Epithelial cell of proximal tubule (primary cell): ENCODE results near the gene EDDM13. TPM values are rescaled to one million over a fixed set of nuclear protein-coding genes. Genes with fewer than 3 reads are reported as not detected.
A peak's percentile ranks its signal among the peaks of the same experiment; 100 is the strongest.
"Not testable (repeated sequence)": the region's sequence is repeated elsewhere in the genome, so short reads cannot be mapped to it uniquely, and the experiment has no call there.

ENCODE experiments used
- DNase-seq: peaks from one replicate; pipeline ENCODE4 v3.0.0-alpha.2; 2011; ENCODE audit warnings: low read depth
- H3K4me3 ChIP-seq: 2 replicates; pipeline ENCODE4 v1.5.1; 2011; ENCODE audit warnings: low read depth, mild to moderate bottlenecking, low read length
- total RNA-seq: library from RNA; depleted of rRNA; stranded (reverse); fragments of >200 nt; gene quantifications from 2 replicates; pipeline ENCODE4 v1.2.3, GENCODE V29; 2015
- TF ChIP-seq, protein P1 (sequence below): conservative IDR thresholded peaks from 2 replicates; pipeline ENCODE4 v1.5.1; 2012; ENCODE audit warnings: low read depth, mild to moderate bottlenecking, low read length

Gene EDDM13
- total RNA-seq, 1 donor from 2014 or later: not detected

DNA sequence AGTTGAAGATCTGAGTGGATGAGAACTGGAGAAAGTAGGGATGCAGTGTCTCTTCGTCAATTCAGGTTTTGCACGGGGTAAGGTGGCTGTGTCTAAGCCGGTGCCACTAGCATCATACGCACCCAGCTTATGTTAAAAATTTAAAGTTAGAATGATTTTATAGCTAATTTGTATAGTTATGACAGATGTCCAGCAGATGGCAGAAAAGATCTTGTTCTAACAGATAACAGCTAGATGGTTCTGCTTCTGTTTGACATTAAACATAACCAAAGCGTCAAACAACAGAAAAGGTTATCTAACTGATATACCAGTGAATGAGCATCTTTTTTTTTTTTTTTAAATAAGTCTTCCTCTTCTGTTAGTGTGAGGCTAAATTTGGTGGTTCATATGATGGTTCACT, 18.8 kb upstream of the EDDM13 start:
- peak; percentile 18 for DNase-seq
- TF ChIP-seq, protein P1, sequence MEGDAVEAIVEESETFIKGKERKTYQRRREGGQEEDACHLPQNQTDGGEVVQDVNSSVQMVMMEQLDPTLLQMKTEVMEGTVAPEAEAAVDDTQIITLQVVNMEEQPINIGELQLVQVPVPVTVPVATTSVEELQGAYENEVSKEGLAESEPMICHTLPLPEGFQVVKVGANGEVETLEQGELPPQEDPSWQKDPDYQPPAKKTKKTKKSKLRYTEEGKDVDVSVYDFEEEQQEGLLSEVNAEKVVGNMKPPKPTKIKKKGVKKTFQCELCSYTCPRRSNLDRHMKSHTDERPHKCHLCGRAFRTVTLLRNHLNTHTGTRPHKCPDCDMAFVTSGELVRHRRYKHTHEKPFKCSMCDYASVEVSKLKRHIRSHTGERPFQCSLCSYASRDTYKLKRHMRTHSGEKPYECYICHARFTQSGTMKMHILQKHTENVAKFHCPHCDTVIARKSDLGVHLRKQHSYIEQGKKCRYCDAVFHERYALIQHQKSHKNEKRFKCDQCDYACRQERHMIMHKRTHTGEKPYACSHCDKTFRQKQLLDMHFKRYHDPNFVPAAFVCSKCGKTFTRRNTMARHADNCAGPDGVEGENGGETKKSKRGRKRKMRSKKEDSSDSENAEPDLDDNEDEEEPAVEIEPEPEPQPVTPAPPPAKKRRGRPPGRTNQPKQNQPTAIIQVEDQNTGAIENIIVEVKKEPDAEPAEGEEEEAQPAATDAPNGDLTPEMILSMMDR: peak; percentile 51
- no peak overlapping the region for H3K4me3 ChIP-seq

DNA sequence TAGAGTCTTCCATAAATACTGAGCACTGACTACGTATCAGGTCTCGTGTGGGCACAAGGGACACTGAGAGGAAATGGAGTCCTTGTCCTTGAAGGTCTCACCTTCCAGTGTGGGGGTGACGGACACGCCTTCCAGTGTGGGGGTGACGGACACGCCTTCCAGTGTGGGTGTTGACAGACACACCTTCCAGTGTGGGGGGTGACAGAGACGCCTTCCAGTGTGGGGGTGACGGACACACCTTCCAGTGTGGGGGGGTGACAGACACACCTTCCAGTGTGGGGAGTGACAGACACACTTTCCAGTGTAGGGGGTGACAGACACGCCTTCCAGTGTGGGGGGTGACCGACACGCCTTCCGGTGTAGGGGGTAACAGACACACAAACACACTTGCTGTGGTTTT, 14.3 kb upstream of the EDDM13 start:
- TF ChIP-seq, protein P1: no peak
- no peak for DNase-seq
- H3K4me3 ChIP-seq: no peak overlapping the region

DNA sequence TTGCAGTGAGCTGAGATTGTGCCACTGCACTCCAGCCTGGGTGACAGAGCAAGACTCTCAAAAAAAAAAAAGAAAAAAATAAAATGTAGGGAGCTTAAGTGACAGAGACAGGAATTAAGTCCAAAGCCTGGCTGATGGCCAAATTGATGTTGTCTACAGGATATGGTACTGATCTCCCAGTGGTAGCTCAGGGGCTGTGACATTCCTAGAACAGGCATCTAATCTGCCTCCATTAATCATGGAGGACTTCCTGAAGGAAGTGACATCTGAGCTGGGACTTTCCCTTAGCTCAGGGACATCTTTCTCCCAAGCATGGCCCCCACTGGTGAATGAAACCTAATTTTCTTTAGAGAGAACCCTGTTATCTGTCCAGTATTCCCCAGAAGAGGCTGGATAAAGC, 11.4 kb upstream of the EDDM13 start:
- TF ChIP-seq, protein P1: no peak
- no peak for DNase-seq
- no peak overlapping the region for H3K4me3 ChIP-seq

DNA sequence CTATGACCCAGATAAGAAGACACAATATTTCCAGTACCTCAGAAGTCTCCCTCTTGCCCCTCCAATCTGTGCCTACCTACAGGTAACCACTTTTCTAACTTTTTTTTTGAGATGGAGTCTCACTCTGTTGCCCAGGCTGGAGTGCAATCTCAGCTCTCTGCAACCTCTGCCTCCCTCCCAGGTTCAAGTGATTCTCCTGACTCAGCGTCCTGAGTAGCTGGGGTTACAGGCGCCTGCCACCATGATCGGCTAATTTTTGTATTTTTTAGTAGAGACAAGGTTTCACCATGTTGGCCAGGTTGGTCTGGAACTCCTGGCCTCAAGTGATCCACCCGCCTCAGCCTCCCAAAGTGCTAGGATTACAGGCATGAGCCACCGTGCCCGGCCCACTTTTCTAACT, 10.6 kb upstream of the EDDM13 start:
- not testable (repeated sequence) for H3K4me3 ChIP-seq, DNase-seq

DNA sequence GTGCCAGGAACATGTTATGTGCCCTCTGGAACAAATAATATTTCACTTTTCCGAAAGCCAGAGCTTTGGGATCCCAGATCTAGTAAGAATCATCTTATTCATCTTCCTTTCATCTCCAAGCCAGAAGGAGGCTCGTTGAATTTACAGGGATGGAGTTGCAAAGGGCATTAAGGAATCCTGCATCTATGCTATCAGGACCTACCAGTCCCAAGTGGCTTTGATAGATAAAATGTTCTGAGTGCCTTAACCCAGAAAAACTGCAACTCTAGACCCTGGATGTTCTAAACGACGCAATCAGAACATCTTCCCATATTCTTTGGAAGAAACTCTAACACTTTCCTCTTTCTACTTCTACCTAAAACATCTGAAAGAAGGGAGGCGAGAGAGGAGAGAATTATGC, 9.2 kb upstream of the EDDM13 start:
- H3K4me3 ChIP-seq: no peak overlapping the region
- TF ChIP-seq, protein P1: no peak
- no peak for DNase-seq

DNA sequence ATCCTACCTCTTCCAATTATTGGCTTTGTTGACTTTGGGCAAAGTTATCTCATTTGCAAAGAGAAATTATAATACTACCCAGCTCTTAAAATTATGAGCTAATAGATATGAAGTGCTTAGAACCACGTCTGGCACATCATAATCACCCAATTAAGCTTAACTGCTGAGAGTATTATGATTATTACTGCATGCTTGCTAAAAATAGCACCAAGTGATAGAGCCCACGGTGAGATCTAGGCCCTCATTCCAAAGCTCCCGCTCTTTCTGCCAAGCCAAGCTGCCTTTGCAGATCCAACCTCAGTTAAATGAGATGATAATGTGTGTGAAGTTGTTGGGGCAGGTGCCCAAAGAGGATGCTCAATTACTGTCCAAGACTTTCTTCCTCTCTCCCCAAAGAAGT, 6.5 kb upstream of the EDDM13 start:
- TF ChIP-seq, protein P1: no peak
- H3K4me3 ChIP-seq: no peak overlapping the region
- DNase-seq: no peak

DNA sequence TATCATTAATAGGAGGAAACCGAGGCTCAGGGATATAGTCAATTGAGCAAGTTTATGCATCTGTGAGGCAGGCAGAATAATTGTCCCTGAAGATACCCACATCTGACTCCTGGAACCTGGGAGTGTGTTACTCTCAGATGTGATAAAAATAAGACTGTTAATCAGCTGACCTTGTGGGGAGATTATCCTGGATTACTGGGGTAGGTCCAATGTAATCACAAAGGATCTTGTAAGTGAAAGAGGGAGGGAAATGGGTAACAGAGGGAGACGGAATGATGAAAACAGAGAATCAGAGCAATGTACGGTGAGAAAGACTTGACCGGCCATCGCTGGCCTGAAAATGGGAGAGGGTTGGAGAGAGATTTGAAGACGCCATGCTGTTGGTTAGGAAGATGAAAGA, 3.2 kb upstream of the EDDM13 start:
- no peak overlapping the region for H3K4me3 ChIP-seq
- TF ChIP-seq, protein P1: no peak
- DNase-seq: no peak

DNA sequence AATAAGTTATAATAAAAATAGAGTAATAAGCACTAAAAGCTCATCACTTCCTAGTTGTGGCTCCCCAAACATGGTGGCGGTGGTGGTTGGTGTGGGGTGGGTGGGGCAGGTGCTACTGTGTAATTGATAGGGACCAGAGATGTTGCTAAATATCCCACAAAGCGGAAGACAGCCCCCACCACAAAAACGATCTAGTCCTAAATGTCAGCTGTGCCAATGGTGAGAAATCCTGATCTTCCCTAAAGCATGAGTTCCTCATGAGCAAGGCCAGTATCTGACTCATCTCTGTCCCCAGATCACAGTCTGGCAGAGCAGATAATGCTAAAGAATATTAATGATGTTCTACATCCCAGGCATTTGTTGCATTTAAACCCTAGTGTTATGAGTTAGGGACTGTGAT, 1.9 kb upstream of the EDDM13 start:
- no peak overlapping the region for H3K4me3 ChIP-seq
- TF ChIP-seq, protein P1: no peak
- DNase-seq: no peak
